ENCODE results near the gene RNF8. TPM values are rescaled to one million over a fixed set of nuclear protein-coding genes. Genes with fewer than 3 reads are reported as not detected.
"Not testable (repeated sequence)": the region's sequence is repeated elsewhere in the genome, so short reads cannot be mapped to it uniquely, and the experiment has no call there.

The RNF8 gene
- total and polyA plus RNA-seq, 2 of the 4 experiments (the other 2 are of a cell fraction): 16.5 to 17.9 TPM

DNA sequence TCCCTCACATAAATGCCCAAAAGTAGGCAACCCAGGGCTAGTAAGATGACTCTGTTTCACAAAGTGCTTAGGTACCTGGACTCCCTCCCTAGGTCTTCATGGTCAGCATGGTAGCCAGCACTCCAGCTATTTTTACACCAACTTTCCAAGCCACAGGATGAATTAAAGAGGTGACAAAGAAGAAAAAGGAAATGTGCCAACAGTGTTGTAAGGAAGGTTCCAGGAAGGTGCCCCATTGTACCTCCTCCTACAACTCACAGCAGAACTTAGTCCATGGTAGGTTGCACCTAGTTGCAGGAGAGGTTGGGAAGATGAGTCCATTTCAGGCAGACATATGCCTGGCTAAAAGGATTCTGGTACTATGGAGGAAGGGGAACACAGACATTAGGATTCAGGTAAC lies 19.7 kb upstream of the RNF8 start:
- BruUV-seq (replicated peaks): no TSS peak
- no peak overlapping the region for H4K91ac ChIP-seq (ENCODE audit: insufficient read depth, low read depth, low read length)
- no peaks in the 10 kb centered on the region for H3K9me3 ChIP-seq (ENCODE audit: control insufficient read depth, insufficient read depth, low read length)
- ChIA-PET POLR2A (ENCODE audit: unreplicated experiment) (no interaction called here), CTCF (no interaction called here)
- H3K9me1 ChIP-seq (ENCODE audit: insufficient read depth, low read length): peaks cover 7% of the 10 kb centered on the region
- no peak overlapping the region for H2AFZ ChIP-seq (replicated peaks; ENCODE audit: low read length, poor library complexity)
- H3K9ac ChIP-seq (ENCODE audit: low read depth, low read length): no peak overlapping the region
- H3K79me1 ChIP-seq (ENCODE audit: low read depth in 1 of 2, low read length in 2 of 2): no peaks in the 10 kb centered on the region
- DNase-seq (no peak), ATAC-seq (ENCODE audit: low read depth) (no peak)
- no peak overlapping the region for H4K8ac ChIP-seq (ENCODE audit: low read depth in 2 of 2, low read length in 2 of 2)
- H4K20me1 ChIP-seq (ENCODE audit: insufficient read depth, low read length): no peaks in the 10 kb centered on the region
- in situ Hi-C loops (cut with MboI; ENCODE audit: low sequenced_read_pairs): no loop called here
- H2BK5ac ChIP-seq (ENCODE audit: low read depth, low read length, poor library complexity, severe bottlenecking): no peak overlapping the region
- H3K56ac ChIP-seq (ENCODE audit: extremely low read depth, insufficient read depth, low read length): no peak overlapping the region
- no peak overlapping the region for H3K14ac ChIP-seq (replicated peaks; ENCODE audit: low read depth, low read length)
- H3K27me3 ChIP-seq (ENCODE audit: control insufficient read depth, insufficient read depth, low read length): no peaks in the 10 kb centered on the region
- H4K5ac ChIP-seq (ENCODE audit: low read depth, low read length): no peak overlapping the region
- no peak overlapping the region for H3K4me3 ChIP-seq (ENCODE audit: insufficient read depth, low read depth, low read length)
- no peak overlapping the region for H2BK15ac ChIP-seq (ENCODE audit: low read depth, low read length)
- dilution Hi-C loops (cut with HindIII; ENCODE audit: low sequenced_read_pairs, unreplicated experiment): no loop called here
- TF ChIP-seq, protein P1, sequence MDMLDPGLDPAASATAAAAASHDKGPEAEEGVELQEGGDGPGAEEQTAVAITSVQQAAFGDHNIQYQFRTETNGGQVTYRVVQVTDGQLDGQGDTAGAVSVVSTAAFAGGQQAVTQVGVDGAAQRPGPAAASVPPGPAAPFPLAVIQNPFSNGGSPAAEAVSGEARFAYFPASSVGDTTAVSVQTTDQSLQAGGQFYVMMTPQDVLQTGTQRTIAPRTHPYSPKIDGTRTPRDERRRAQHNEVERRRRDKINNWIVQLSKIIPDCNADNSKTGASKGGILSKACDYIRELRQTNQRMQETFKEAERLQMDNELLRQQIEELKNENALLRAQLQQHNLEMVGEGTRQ (IDR thresholded peaks at IDR 0.05; ENCODE audit: low read depth, low read length): no peak
- TF ChIP-seq FOS (IDR thresholded peaks at IDR 0.05; ENCODE audit: low read depth, low read length): no peak
- no peak for TF ChIP-seq MAZ (IDR thresholded peaks at IDR 0.05; ENCODE audit: borderline replicate concordance, low read depth, low read length)
- TF ChIP-seq RCOR1 (IDR thresholded peaks at IDR 0.05; ENCODE audit: insufficient replicate concordance, low read length): no peak
- TF ChIP-seq CEBPB (IDR thresholded peaks at IDR 0.05; ENCODE audit: low read depth, low read length): no peak
- TF ChIP-seq BHLHE40 (IDR thresholded peaks at IDR 0.05; ENCODE audit: low read depth, low read length): no peak
- no peak for TF ChIP-seq SMC3 (IDR thresholded peaks at IDR 0.05; ENCODE audit: low read depth, low read length)
- TF ChIP-seq POLR2A (IDR thresholded peaks at IDR 0.05; ENCODE audit: low read depth, low read length): no peak
- TF ChIP-seq, protein P2, sequence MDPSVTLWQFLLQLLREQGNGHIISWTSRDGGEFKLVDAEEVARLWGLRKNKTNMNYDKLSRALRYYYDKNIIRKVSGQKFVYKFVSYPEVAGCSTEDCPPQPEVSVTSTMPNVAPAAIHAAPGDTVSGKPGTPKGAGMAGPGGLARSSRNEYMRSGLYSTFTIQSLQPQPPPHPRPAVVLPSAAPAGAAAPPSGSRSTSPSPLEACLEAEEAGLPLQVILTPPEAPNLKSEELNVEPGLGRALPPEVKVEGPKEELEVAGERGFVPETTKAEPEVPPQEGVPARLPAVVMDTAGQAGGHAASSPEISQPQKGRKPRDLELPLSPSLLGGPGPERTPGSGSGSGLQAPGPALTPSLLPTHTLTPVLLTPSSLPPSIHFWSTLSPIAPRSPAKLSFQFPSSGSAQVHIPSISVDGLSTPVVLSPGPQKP (IDR thresholded peaks at IDR 0.05; ENCODE audit: borderline replicate concordance, low read depth, low read length): no peak
- H2AK5ac ChIP-seq (ENCODE audit: low read depth, low read length): no peak overlapping the region
- intact Hi-C loops (cut with micrococcal nuclease): no loop called here
- H3K18ac ChIP-seq (ENCODE audit: low read depth, low read length): no peak overlapping the region
- H3K23ac ChIP-seq (ENCODE audit: low read depth, low read length): no peak overlapping the region
- no peaks in the 10 kb centered on the region for H3K4me1 ChIP-seq (ENCODE audit: control insufficient read depth, insufficient read depth, low read length)
- H2BK20ac ChIP-seq (ENCODE audit: low read depth, low read length): no peak overlapping the region
- no peak overlapping the region for H2AK9ac ChIP-seq (replicated peaks; ENCODE audit: low read depth, low read length, poor library complexity)
- no peak overlapping the region for H3K4ac ChIP-seq (ENCODE audit: low read depth, low read length)
- H3K27ac ChIP-seq (ENCODE audit: insufficient read depth, low read length): no peak overlapping the region
- H3K36me3 ChIP-seq (ENCODE audit: control insufficient read depth, insufficient read depth, low read length): peaks cover 21% of the 10 kb centered on the region
- H3K4me2 ChIP-seq (ENCODE audit: low read depth, low read length): no peak overlapping the region
- H2BK120ac ChIP-seq (ENCODE audit: low read depth, low read length): no peak overlapping the region

DNA sequence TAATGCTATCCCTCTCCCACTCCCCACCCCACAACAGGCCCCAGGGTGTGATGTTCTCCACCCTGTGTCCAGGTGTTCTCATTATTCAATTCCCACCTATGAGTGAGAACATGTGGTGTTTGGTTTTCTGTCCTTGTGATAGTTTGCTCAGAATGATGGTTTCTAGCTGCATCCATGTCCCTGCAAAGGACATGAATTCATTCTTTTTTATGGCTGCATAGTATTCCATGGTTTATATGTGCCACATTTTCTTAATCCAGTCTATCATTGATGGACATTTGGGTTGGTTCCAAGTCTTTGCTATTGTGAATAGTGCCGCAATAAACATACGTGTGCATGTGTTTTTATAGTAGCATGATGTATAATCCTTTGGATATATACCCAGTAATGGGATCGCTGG lies 15.5 kb upstream of the RNF8 start:
- H3K56ac ChIP-seq (ENCODE audit: extremely low read depth, insufficient read depth, low read length); H4K8ac ChIP-seq (ENCODE audit: low read depth in 2 of 2, low read length in 2 of 2); H3K9me3 ChIP-seq (ENCODE audit: control insufficient read depth, insufficient read depth, low read length); H3K27ac ChIP-seq (ENCODE audit: insufficient read depth, low read length); ATAC-seq (ENCODE audit: low read depth); H2AFZ ChIP-seq (replicated peaks; ENCODE audit: low read length, poor library complexity); in situ Hi-C loops (cut with MboI; ENCODE audit: low sequenced_read_pairs); H4K20me1 ChIP-seq (ENCODE audit: insufficient read depth, low read length); H3K27me3 ChIP-seq (ENCODE audit: control insufficient read depth, insufficient read depth, low read length); BruUV-seq (replicated peaks); POLR2A ChIA-PET (ENCODE audit: unreplicated experiment); H3K9me1 ChIP-seq (ENCODE audit: insufficient read depth, low read length); dilution Hi-C loops (cut with HindIII; ENCODE audit: low sequenced_read_pairs, unreplicated experiment); H4K91ac ChIP-seq (ENCODE audit: insufficient read depth, low read depth, low read length); H3K9ac ChIP-seq (ENCODE audit: low read depth, low read length); H3K4me1 ChIP-seq (ENCODE audit: control insufficient read depth, insufficient read depth, low read length); intact Hi-C loops (cut with micrococcal nuclease); DNase-seq; H3K23ac ChIP-seq (ENCODE audit: low read depth, low read length); H3K14ac ChIP-seq (replicated peaks; ENCODE audit: low read depth, low read length); H2BK20ac ChIP-seq (ENCODE audit: low read depth, low read length); H3K79me1 ChIP-seq (ENCODE audit: low read depth in 1 of 2, low read length in 2 of 2); H3K4ac ChIP-seq (ENCODE audit: low read depth, low read length); H2AK9ac ChIP-seq (replicated peaks; ENCODE audit: low read depth, low read length, poor library complexity); H3K18ac ChIP-seq (ENCODE audit: low read depth, low read length); H2BK5ac ChIP-seq (ENCODE audit: low read depth, low read length, poor library complexity, severe bottlenecking); H3K36me3 ChIP-seq (ENCODE audit: control insufficient read depth, insufficient read depth, low read length); H2BK15ac ChIP-seq (ENCODE audit: low read depth, low read length); H3K4me2 ChIP-seq (ENCODE audit: low read depth, low read length); H2BK120ac ChIP-seq (ENCODE audit: low read depth, low read length); H3K4me3 ChIP-seq (ENCODE audit: insufficient read depth, low read depth, low read length); H4K5ac ChIP-seq (ENCODE audit: low read depth, low read length); H2AK5ac ChIP-seq (ENCODE audit: low read depth, low read length); CTCF ChIA-PET: not testable (repeated sequence)
- WGBS, 2 experiments (ENCODE audit: extremely low coverage in 2 of 2, insufficient read length in 1 of 2): no CpG with 5 or more reads among the region's 3 CpGs

All from IMR-90 (cell line).